Spleen (tissue), 11 donors: ENCODE data around the gene TMSB4X. TPM values are rescaled to one million over a fixed set of nuclear protein-coding genes. Genes with fewer than 3 reads are reported as not detected.

Experiments used
- DNase-seq: peaks from one replicate; pipeline ENCODE4 v3.0.0-alpha.2; 2020
- H3K27ac ChIP-seq, 8 donors: fragments of 200-600 bp; sonication (generic) in 7 of 8; 1 replicate in 4 of 8; 2 replicates in 4 of 8; pipeline versions ENCODE4 v1.5.0 to v1.8.0; 2016 to 2021; ENCODE audit warnings: inconsistent platforms in 4 of 8, mild to moderate bottlenecking in 4 of 8, moderate library complexity in 1 of 8
- H3K27me3 ChIP-seq, 7 donors: fragments of 200-600 bp; sonication (generic) in 6 of 7; replicated peaks in 1 of 7; 1 replicate in 4 of 7; 2 replicates in 3 of 7; pipeline versions ENCODE4 v1.5.0 to v1.8.0; 2016 to 2021; ENCODE audit warnings: inconsistent platforms in 3 of 7, mild to moderate bottlenecking in 1 of 7
- H3K36me3 ChIP-seq, 6 donors: fragments of 200-600 bp; sonication (generic) in 5 of 6; 1 replicate in 4 of 6; 2 replicates in 2 of 6; pipeline versions ENCODE4 v1.5.0 to v1.8.0; 2016 to 2021; ENCODE audit warnings: inconsistent platforms in 2 of 6
- H3K4me1 ChIP-seq, 6 donors: fragments of 200-600 bp; sonication (generic) in 5 of 6; 1 replicate in 3 of 6; 2 replicates in 3 of 6; pipeline versions ENCODE4 v1.5.0 to v1.8.0; 2016 to 2021; ENCODE audit warnings: inconsistent platforms in 3 of 6
- H3K4me3 ChIP-seq, 8 donors: fragments of 200-600 bp; sonication (generic) in 7 of 8; 1 replicate in 4 of 8; 2 replicates in 4 of 8; pipeline versions ENCODE4 v1.5.0 to v1.8.0; 2016 to 2021; ENCODE audit warnings: inconsistent platforms in 4 of 8, mild to moderate bottlenecking in 4 of 8, moderate library complexity in 2 of 8
- H3K9me3 ChIP-seq, 8 donors: fragments of 200-600 bp; sonication (generic) in 7 of 8; 1 replicate in 4 of 8; 2 replicates in 4 of 8; pipeline versions ENCODE4 v1.5.0 to v1.8.0; 2016 to 2021; ENCODE audit warnings: inconsistent platforms in 4 of 8
- CTCF ChIP-seq, 11 experiments: fragments of 200-600 bp in 7 of 11; fragments of 450-650 bp in 4 of 11; sonication (generic) in 4 of 11; IDR thresholded peaks in 8 of 11; conservative IDR thresholded peaks in 3 of 11; 1 replicate in 7 of 11; 2 replicates in 4 of 11; pipeline versions ENCODE4 v1.4.0 to v1.8.0; 2016 to 2021; ENCODE audit warnings: antibody characterized with exemption in 11 of 11, inconsistent platforms in 4 of 11, mild to moderate bottlenecking in 1 of 11
- POLR2A ChIP-seq, 3 donors: fragments of 450-650 bp; IDR thresholded peaks; one replicate each; pipeline ENCODE4 v1.5.1; 2017; ENCODE audit warnings: antibody characterized with exemption in 3 of 3, mild to moderate bottlenecking in 1 of 3
- POLR2AphosphoS5 ChIP-seq, 3 donors: sonication (generic); formaldehyde crosslinking; IDR thresholded peaks; one replicate each; pipeline ENCODE4 v1.5.1; 2017; ENCODE audit warnings: antibody characterized with exemption in 3 of 3
- WGBS, 5 donors: extraction: QIAGEN DNeasy Blood & Tissue Kit in 3 of 5; methylation state at CpG; one replicate each; pipeline versions ENCODE4 v1.1.5 to v1.1.7; 2013 to 2018; 5-methylcytosine and 5-hydroxymethylcytosine counted together
- intact Hi-C: fragments of 100-400 bp; cut with DNase I; formaldehyde crosslinking; loops from one replicate; pipeline ENCODE4 v1.15.0; 2023; ENCODE audit warnings: low total_unique reads
- polyA plus RNA-seq, 3 donors: library from polyadenylated mRNA; stranded (reverse); fragments of 200-250 nt; gene quantifications; one replicate each; pipeline ENCODE4 v1.2.1, GENCODE V29; 2013
- total RNA-seq, 7 donors: library from RNA; depleted of rRNA in 3 of 7; stranded (reverse); fragments of >200 nt in 3 of 7; fragmentation: NEBNext Ultra II Directional in 4 of 7; extraction: Animal tissue kit (Norgen Biotek cat#: 25700) in 4 of 7; gene quantifications; one replicate each; pipeline versions ENCODE4 v1.1.0 to v1.2.1, GENCODE V29; 2016 to 2021
- donor health status: healthy with polysubstance abuse.
- donor health status: DM: no; HTN: no; CAD: no; lungs with moderate emphysema.
- donor health status: DM: no; HTN: no; CAD: no.
- donor health status: Bipolar disorder and iron deficiency.
- donor health status: healthy.
- donor health status: DM: no; HTN: no; CAD: no.
- donor health status: DM: yes; HTN: yes; CAD: no.

Gene TMSB4X
- total and polyA plus RNA-seq, 10 donors: 6,343 to 19,174 (median 11,085) TPM

- Histone ChIP-seq H3K27me3 (peaks cover 0 to 13% (median 0%) of the 10 kb centered on the region in 7 donors), H3K4me1 (peaks cover 0 to 66% (median 49%) of the 10 kb centered on the region in 6 donors), H3K9me3 (peaks cover 0 to 9% (median 0%) of the 10 kb centered on the region in 8 donors), H3K4me3 (peak overlapping the region in 4 of 8 donors; percentile 29 to 89 (median 80)), H3K36me3 (peaks cover 0 to 5% (median 0%) of the 10 kb centered on the region in 6 donors), H3K27ac (peak overlapping the region; percentile 46 to 98 (median 97))
- peak; percentile 64 for DNase-seq
- intact Hi-C loops: no loop called here
- peak in 1 of 3 donors; percentile 88 for TF ChIP-seq POLR2AphosphoS5 (IDR thresholded peaks at IDR 0.05)
- TF ChIP-seq POLR2A (IDR thresholded peaks at IDR 0.05): peak in 1 of 3 donors; percentile 1
- peak in 10 of 11 experiments; percentile 22 to 66 (median 37) for TF ChIP-seq CTCF (IDR thresholded peaks at IDR 0.05 in 8 of 11, conservative IDR thresholded peaks at IDR 0.05 in 3 of 11)
- WGBS, 5 donors: 1 to 34% (median 3%) methylated on average over 11 of the region's 11 CpGs
These were observed 4.2 kb upstream of the TMSB4X start for GRCh38 chrX:12970691-12971202.

GRCh38 chrX:12971282-12972003, 3.5 kb upstream of the TMSB4X start:
- TF ChIP-seq POLR2AphosphoS5 (IDR thresholded peaks at IDR 0.05) (peak in 2 of 3 donors; percentile 73 to 74), CTCF (IDR thresholded peaks at IDR 0.05 in 8 of 11, conservative IDR thresholded peaks at IDR 0.05 in 3 of 11) (no peak), POLR2A (IDR thresholded peaks at IDR 0.05) (no peak)
- Histone ChIP-seq H3K4me3 (peak overlapping the region in 5 of 8 donors; percentile 29 to 89 (median 79)), H3K36me3 (peaks cover 0 to 12% (median 0%) of the 10 kb centered on the region in 6 donors), H3K9me3 (peaks cover 0 to 13% (median 0%) of the 10 kb centered on the region in 8 donors), H3K4me1 (peaks cover 0 to 66% (median 49%) of the 10 kb centered on the region in 6 donors), H3K27me3 (peaks cover 0 to 15% (median 0%) of the 10 kb centered on the region in 7 donors), H3K27ac (peak overlapping the region; percentile 46 to 98 (median 97))
- WGBS, 5 donors: 31 to 69% (median 44%) methylated on average over 7 to 12 of the region's 12 CpGs
- DNase-seq: peak; percentile 82
- intact Hi-C loops: no loop called here

GRCh38 chrX:12972243-12972642, 2.7 kb upstream of the TMSB4X start:
- H3K4me1 ChIP-seq: peaks cover 0 to 63% (median 49%) of the 10 kb centered on the region in 6 donors
- peaks cover 0 to 15% (median 0%) of the 10 kb centered on the region in 7 donors for H3K27me3 ChIP-seq
- peaks cover 0 to 13% (median 0%) of the 10 kb centered on the region in 8 donors for H3K9me3 ChIP-seq
- peak overlapping the region; percentile 46 to 98 (median 97) for H3K27ac ChIP-seq
- intact Hi-C loops: no loop called here
- H3K36me3 ChIP-seq: peaks cover 0 to 19% (median 0%) of the 10 kb centered on the region in 6 donors
- WGBS, 5 donors: 22 to 54% (median 34%) methylated on average over 6 of the region's 6 CpGs
- DNase-seq: no peak
- TF ChIP-seq CTCF (IDR thresholded peaks at IDR 0.05 in 8 of 11, conservative IDR thresholded peaks at IDR 0.05 in 3 of 11) (no peak), POLR2A (IDR thresholded peaks at IDR 0.05) (no peak), POLR2AphosphoS5 (IDR thresholded peaks at IDR 0.05) (peak in 1 of 3 donors; percentile 54)
- peak overlapping the region in 7 of 8 donors; percentile 18 to 89 (median 74) for H3K4me3 ChIP-seq
